ENCODE data around the gene FAM241A.

The FAM241A gene

GRCh38 chr4:112138538-112138937 lies 6.7 kb upstream of the FAM241A start:
- no peaks in the 10 kb centered on the region for H3K36me3 ChIP-seq (ENCODE audit: control insufficient read depth, insufficient read depth, low read length)
- H3K9ac ChIP-seq (ENCODE audit: low read length) = no peak overlapping the region

GRCh38 chr4:112140536-112140935 lies 4.7 kb upstream of the FAM241A start:
- H3K36me3 ChIP-seq (ENCODE audit: control insufficient read depth, insufficient read depth, low read length) = no peaks in the 10 kb centered on the region
- H3K4me1 ChIP-seq (ENCODE audit: control insufficient read depth, insufficient read depth, low read length) = no peaks in the 10 kb centered on the region
- no peaks in the 10 kb centered on the region for H3K9me3 ChIP-seq (ENCODE audit: control insufficient read depth, insufficient read depth, low read depth, low read length)
- 0 out of 2 replicates have a peak, but pooled peaks cover 2% of the 10 kb centered on the region for H3K27me3 ChIP-seq (ENCODE audit: control insufficient read depth, insufficient read depth, low read length)
- no peak overlapping the region for H3K27ac ChIP-seq (ENCODE audit: low read depth, low read length)
- no peak overlapping the region for H3K9ac ChIP-seq (ENCODE audit: low read length)
- H3K4me3 ChIP-seq (ENCODE audit: low read depth, low read length) = no peak overlapping the region

More at GRCh38 chr4:112138538-112138937, 6.7 kb upstream of the FAM241A start:
- H3K4me3 ChIP-seq (ENCODE audit: low read depth, low read length) = no peak overlapping the region
- no peaks in the 10 kb centered on the region for H3K4me1 ChIP-seq (ENCODE audit: control insufficient read depth, insufficient read depth, low read length)
- H3K27me3 ChIP-seq (ENCODE audit: control insufficient read depth, insufficient read depth, low read length) = no peaks in the 10 kb centered on the region
- H3K27ac ChIP-seq (ENCODE audit: low read depth, low read length) = no peak overlapping the region
- no peaks in the 10 kb centered on the region for H3K9me3 ChIP-seq (ENCODE audit: control insufficient read depth, insufficient read depth, low read depth, low read length)

GRCh38 chr4:112141366-112142138 lies 3.7 kb upstream of the FAM241A start:
- Histone ChIP-seq H3K4me1 (ENCODE audit: control insufficient read depth, insufficient read depth, low read length) (no peaks in the 10 kb centered on the region), H3K4me3 (ENCODE audit: low read depth, low read length) (no peak overlapping the region), H3K27ac (ENCODE audit: low read depth, low read length) (no peak overlapping the region)

GRCh38 chr4:112142182-112142581 lies 3.1 kb upstream of the FAM241A start:
- H3K9ac ChIP-seq (ENCODE audit: low read length) = no peak overlapping the region
- no peaks in the 10 kb centered on the region for H3K9me3 ChIP-seq (ENCODE audit: control insufficient read depth, insufficient read depth, low read depth, low read length)
- H3K27ac ChIP-seq (ENCODE audit: low read depth, low read length) = no peak overlapping the region
- H3K4me3 ChIP-seq (ENCODE audit: low read depth, low read length) = no peak overlapping the region
- peaks cover 18% of the 10 kb centered on the region for H3K27me3 ChIP-seq (ENCODE audit: control insufficient read depth, insufficient read depth, low read length)
- H3K36me3 ChIP-seq (ENCODE audit: control insufficient read depth, insufficient read depth, low read length) = no peaks in the 10 kb centered on the region
- H3K4me1 ChIP-seq (ENCODE audit: control insufficient read depth, insufficient read depth, low read length) = no peaks in the 10 kb centered on the region

More at GRCh38 chr4:112141366-112142138, 3.7 kb upstream of the FAM241A start:
- H3K27me3 ChIP-seq (ENCODE audit: control insufficient read depth, insufficient read depth, low read length) = peaks cover 12% of the 10 kb centered on the region
- no peak overlapping the region for H3K9ac ChIP-seq (ENCODE audit: low read length)
- no peaks in the 10 kb centered on the region for H3K9me3 ChIP-seq (ENCODE audit: control insufficient read depth, insufficient read depth, low read depth, low read length)
- no peaks in the 10 kb centered on the region for H3K36me3 ChIP-seq (ENCODE audit: control insufficient read depth, insufficient read depth, low read length)

GRCh38 chr4:112143781-112144180 lies 1.5 kb upstream of the FAM241A start:
- Histone ChIP-seq H3K9me3 (ENCODE audit: control insufficient read depth, insufficient read depth, low read depth, low read length) (no peaks in the 10 kb centered on the region), H3K4me1 (ENCODE audit: control insufficient read depth, insufficient read depth, low read length) (no peaks in the 10 kb centered on the region), H3K36me3 (ENCODE audit: control insufficient read depth, insufficient read depth, low read length) (no peaks in the 10 kb centered on the region), H3K9ac (ENCODE audit: low read length) (no peak overlapping the region), H3K27ac (ENCODE audit: low read depth, low read length) (no peak overlapping the region), H3K27me3 (ENCODE audit: control insufficient read depth, insufficient read depth, low read length) (peaks cover 34% of the 10 kb centered on the region), H3K4me3 (ENCODE audit: low read depth, low read length) (no peak overlapping the region)

- Histone ChIP-seq H3K36me3 (ENCODE audit: control insufficient read depth, insufficient read depth, low read length) (no peaks in the 10 kb centered on the region), H3K9me3 (ENCODE audit: control insufficient read depth, insufficient read depth, low read depth, low read length) (no peaks in the 10 kb centered on the region), H3K27ac (ENCODE audit: low read depth, low read length) (no peak overlapping the region), H3K9ac (ENCODE audit: low read length) (no peak overlapping the region), H3K4me3 (ENCODE audit: low read depth, low read length) (peak overlapping the region; percentile 75), H3K4me1 (ENCODE audit: control insufficient read depth, insufficient read depth, low read length) (no peaks in the 10 kb centered on the region), H3K27me3 (ENCODE audit: control insufficient read depth, insufficient read depth, low read length) (peaks cover 35% of the 10 kb centered on the region)
Measured at GRCh38 chr4:112144546-112145325, 518 bp upstream of the FAM241A start.

GRCh38 chr4:112145790-112146501 lies 692 bp downstream of the FAM241A start:
- H3K9ac ChIP-seq (ENCODE audit: low read length) = peak overlapping the region; percentile 29
- H3K27me3 ChIP-seq (ENCODE audit: control insufficient read depth, insufficient read depth, low read length) = peaks cover 35% of the 10 kb centered on the region
- H3K36me3 ChIP-seq (ENCODE audit: control insufficient read depth, insufficient read depth, low read length) = no peaks in the 10 kb centered on the region
- peak overlapping the region; percentile 75 for H3K4me3 ChIP-seq (ENCODE audit: low read depth, low read length)
- no peaks in the 10 kb centered on the region for H3K4me1 ChIP-seq (ENCODE audit: control insufficient read depth, insufficient read depth, low read length)
- no peak overlapping the region for H3K27ac ChIP-seq (ENCODE audit: low read depth, low read length)
- H3K9me3 ChIP-seq (ENCODE audit: control insufficient read depth, insufficient read depth, low read depth, low read length) = no peaks in the 10 kb centered on the region

GRCh38 chr4:112146502-112146813 lies 1.2 kb downstream of the FAM241A start:
- Histone ChIP-seq H3K9me3 (ENCODE audit: control insufficient read depth, insufficient read depth, low read depth, low read length) (no peaks in the 10 kb centered on the region), H3K27ac (ENCODE audit: low read depth, low read length) (no peak overlapping the region), H3K27me3 (ENCODE audit: control insufficient read depth, insufficient read depth, low read length) (peaks cover 35% of the 10 kb centered on the region), H3K9ac (ENCODE audit: low read length) (no peak overlapping the region), H3K4me1 (ENCODE audit: control insufficient read depth, insufficient read depth, low read length) (no peaks in the 10 kb centered on the region), H3K4me3 (ENCODE audit: low read depth, low read length) (peak overlapping the region; percentile 75), H3K36me3 (ENCODE audit: control insufficient read depth, insufficient read depth, low read length) (no peaks in the 10 kb centered on the region)

GRCh38 chr4:112147697-112148096 lies 2.4 kb downstream of the FAM241A start:
- H3K4me3 ChIP-seq (ENCODE audit: low read depth, low read length) = no peak overlapping the region
- no peaks in the 10 kb centered on the region for H3K9me3 ChIP-seq (ENCODE audit: control insufficient read depth, insufficient read depth, low read depth, low read length)
- peaks cover 35% of the 10 kb centered on the region for H3K27me3 ChIP-seq (ENCODE audit: control insufficient read depth, insufficient read depth, low read length)
- H3K9ac ChIP-seq (ENCODE audit: low read length) = no peak overlapping the region
- H3K27ac ChIP-seq (ENCODE audit: low read depth, low read length) = no peak overlapping the region
- no peaks in the 10 kb centered on the region for H3K36me3 ChIP-seq (ENCODE audit: control insufficient read depth, insufficient read depth, low read length)
- no peaks in the 10 kb centered on the region for H3K4me1 ChIP-seq (ENCODE audit: control insufficient read depth, insufficient read depth, low read length)

- Histone ChIP-seq H3K4me1 (ENCODE audit: control insufficient read depth, insufficient read depth, low read length) (no peaks in the 10 kb centered on the region), H3K27ac (ENCODE audit: low read depth, low read length) (no peak overlapping the region), H3K36me3 (ENCODE audit: control insufficient read depth, insufficient read depth, low read length) (no peaks in the 10 kb centered on the region), H3K4me3 (ENCODE audit: low read depth, low read length) (no peak overlapping the region), H3K27me3 (ENCODE audit: control insufficient read depth, insufficient read depth, low read length) (peaks cover 29% of the 10 kb centered on the region), H3K9ac (ENCODE audit: low read length) (no peak overlapping the region), H3K9me3 (ENCODE audit: control insufficient read depth, insufficient read depth, low read depth, low read length) (no peaks in the 10 kb centered on the region)
Measured at GRCh38 chr4:112150920-112151319, 5.7 kb downstream of the FAM241A start.

GRCh38 chr4:112152521-112152920 lies 7.3 kb downstream of the FAM241A start:
- H3K4me3 ChIP-seq (ENCODE audit: low read depth, low read length) = no peak overlapping the region
- no peaks in the 10 kb centered on the region for H3K9me3 ChIP-seq (ENCODE audit: control insufficient read depth, insufficient read depth, low read depth, low read length)
- no peak overlapping the region for H3K9ac ChIP-seq (ENCODE audit: low read length)
- H3K27ac ChIP-seq (ENCODE audit: low read depth, low read length) = no peak overlapping the region
- H3K36me3 ChIP-seq (ENCODE audit: control insufficient read depth, insufficient read depth, low read length) = no peaks in the 10 kb centered on the region
- no peaks in the 10 kb centered on the region for H3K4me1 ChIP-seq (ENCODE audit: control insufficient read depth, insufficient read depth, low read length)
- peaks cover 13% of the 10 kb centered on the region for H3K27me3 ChIP-seq (ENCODE audit: control insufficient read depth, insufficient read depth, low read length)
